Stimulated activated CD4-positive, alpha-beta T cell treated with anti-CD3 and anti-CD28 coated beads, Interleukin-1b, Interleukin-23, amount 100 ng/mL, for 1 hour (primary cell): Measurements from ENCODE around the gene KIF26A.

Experiments
- DNase-seq, 2 donors: peaks; one replicate each; pipeline ENCODE4 v3.0.0-alpha.2; 2020; ENCODE audit warnings: low read depth in 2 of 2

Gene KIF26A

DNA sequence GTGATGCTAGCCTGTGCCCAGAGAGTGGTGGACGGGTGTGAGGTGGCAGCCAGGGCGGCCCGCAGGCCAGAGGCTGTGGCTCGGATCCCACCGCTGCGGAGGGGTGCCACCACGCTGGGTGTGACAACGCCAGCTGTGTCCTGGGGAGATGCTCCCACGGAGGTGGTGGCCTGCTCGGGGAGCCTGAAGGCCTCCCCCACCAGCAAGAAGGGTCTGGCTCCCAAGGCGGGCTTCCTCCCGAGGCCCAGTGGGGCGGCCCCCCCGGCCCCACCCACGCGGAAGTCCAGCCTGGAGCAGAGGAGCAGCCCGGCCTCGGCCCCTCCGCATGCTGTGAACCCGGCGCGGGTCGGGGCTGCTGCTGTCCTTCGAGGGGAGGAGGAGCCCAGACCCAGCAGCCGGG lies 38.2 kb downstream of the KIF26A start:
- no peak for DNase-seq

DNA sequence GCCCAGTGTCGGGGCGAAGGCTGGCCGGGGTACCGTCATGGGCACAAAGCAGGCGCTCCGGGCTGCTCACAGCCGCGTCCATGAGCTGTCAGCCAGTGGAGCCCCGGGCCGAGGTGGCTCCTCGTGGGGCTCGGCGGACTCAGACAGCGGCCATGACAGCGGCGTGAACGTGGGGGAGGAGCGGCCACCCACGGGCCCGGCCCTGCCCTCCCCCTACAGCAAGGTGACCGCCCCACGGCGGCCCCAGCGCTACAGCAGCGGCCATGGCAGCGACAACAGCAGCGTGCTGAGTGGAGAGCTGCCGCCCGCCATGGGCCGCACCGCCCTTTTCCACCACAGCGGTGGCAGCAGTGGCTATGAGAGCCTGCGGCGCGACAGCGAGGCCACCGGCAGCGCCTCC lies 39.0 kb downstream of the KIF26A start:
- DNase-seq: no peak

DNA sequence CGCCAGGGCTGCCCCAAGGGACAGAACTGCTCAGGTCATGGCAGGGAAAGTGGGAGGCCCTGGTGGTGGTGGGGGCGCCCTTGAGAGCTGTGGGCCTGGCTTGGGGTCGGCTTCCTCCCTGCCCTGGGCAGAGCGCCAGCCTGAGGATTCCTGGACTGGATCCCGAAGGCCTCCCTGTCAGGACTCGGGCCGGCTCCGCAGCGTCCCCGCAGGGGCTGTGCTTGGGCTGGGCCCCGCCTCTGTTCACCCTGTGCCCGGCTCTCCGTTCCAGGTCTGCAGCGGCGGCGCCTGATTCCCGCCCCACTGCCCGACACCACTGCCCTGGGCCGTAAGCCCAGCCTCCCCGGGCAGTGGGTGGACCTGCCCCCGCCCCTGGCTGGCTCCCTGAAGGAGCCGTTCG lies 39.9 kb downstream of the KIF26A start:
- no peak for DNase-seq

DNA sequence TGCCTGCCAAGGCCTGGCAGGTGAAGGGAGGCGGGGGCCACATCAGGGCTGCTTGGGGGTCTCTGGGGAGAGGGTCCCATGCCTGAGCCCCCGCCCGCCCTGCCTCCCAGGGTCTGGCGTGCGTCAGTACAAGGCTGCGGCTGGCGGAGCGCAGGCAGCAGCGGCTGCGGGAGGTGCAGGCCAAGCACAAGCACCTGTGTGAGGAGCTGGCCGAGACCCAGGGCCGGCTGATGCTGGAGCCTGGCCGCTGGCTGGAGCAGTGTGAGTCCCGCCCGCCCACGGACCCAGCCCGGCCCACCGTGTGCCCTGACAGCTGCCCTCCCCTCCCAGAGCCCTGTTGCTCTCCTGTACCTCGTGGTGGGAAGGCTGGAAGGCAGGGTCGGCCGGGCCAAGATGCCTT lies 40.7 kb downstream of the KIF26A start:
- DNase-seq: no peak

DNA sequence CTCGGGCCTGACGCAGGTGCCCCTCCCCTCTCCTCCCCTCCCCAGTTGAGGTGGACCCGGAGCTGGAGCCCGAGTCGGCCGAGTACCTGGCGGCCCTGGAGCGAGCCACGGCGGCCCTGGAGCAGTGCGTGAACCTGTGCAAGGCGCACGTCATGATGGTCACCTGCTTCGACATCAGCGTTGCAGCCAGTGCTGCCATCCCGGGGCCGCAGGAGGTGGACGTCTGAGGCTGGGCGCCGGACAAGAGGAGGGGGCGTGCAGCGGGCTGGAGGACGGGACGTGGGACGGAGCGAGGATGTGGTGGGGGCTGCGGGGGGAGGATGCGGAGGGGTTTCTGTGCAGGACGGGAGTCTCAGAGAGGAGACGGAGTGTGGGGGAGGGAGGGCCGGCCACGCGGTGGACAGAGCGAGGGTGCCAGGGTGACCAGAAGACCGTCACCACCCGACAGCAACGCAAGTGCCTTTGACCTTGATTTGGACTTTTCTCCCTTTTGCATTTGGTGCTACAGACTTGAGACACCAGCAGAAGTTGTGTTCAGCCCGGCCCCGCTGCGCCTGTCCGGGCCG lies 41.3 kb downstream of the KIF26A start:
- no peak for DNase-seq

DNA sequence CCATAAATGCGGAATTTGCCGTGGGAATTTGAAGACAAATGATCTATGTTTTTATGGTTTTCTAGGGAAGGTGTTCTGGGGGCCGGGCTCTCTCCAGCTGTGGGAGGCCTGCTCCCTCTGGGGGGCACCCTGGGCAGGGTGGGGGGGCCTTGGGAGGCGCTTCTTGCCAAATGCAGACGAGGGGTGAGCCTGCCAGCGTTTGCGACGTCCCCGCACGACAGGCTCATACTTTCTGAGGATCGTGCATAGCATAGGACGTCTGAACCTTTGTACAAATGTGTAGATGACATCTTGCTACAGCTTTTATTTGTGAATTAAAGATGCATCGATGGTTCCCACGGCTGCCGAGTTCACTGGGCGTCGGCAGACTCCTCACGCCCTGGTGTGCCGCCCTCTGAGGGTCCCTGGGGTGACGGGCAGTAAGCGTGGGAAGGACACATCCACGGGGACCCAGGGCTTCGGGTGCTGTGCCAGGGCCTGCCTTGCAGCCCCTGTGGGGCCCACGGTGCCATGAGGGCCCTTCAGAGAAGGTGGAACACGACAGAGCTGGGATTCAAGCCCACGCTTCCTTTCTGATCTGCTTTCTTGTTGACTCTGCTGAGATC lies 42.3 kb downstream of the KIF26A start:
- no peak for DNase-seq

DNA sequence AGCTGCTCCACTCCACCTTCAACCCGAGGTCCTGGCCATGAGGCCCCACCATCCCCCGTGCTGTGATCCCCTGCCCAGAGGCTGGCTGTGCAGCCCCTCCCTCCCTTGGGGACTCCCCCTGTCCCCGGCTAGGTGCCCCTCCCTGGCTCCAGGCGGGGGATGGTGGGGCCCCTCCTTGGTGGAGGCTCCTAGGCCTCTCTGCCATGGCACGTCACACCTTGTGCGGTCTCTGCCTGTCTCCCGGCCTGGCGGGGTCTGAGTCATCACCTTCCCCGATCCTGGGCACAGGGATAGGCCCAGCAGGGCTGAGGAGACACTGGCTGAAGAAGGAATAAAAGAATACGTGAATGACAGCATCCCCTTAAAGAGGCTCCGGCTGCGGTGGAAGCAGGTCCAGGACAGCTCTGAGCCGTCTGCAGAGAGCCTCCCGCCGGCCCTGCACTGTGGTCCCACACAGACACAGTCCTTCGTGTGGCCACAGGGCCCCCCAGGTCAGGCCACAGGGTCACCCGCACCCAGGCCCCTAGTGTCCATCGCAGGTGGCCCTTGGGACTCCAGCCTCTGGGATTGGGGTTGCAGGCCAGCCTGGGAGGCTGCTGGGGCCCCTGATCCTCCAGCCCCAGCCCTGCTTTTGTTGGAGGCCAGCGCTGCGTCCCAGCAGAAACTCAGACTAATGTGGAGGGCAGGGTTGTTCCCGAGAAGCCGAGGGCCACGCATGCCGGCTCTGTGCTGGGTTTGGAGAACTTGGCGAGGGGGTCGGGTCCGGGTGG lies 43.6 kb downstream of the KIF26A start:
- DNase-seq: no peak

DNA sequence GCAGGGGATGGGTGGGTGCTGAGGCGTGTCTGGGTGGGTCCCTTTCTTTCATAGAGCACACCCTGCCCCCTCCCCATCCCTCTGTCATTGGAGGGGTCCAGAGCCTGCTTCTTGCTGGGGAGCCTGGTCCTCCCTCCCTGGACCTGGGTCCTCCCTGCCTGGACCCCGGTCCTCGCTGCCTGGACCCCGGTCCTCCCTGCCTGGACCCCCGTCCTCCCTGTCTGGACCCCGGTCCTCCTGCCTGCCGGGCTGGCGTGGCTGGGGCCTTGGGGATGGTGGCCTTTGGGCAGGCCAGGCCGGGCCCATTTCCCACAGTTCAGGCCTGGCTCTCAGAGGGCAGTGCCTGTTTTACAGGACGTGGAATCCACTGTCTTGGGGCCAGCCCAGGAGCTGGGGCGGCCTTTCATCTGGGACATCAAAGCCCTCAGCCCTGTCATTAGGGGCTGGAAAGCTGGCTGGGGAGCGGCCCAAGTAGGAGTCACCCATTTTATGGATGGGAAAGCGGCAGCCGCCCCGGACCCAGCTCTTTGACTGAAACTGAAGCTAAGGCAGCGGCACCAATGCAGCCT lies 44.6 kb downstream of the KIF26A start:
- DNase-seq: no peak

DNA sequence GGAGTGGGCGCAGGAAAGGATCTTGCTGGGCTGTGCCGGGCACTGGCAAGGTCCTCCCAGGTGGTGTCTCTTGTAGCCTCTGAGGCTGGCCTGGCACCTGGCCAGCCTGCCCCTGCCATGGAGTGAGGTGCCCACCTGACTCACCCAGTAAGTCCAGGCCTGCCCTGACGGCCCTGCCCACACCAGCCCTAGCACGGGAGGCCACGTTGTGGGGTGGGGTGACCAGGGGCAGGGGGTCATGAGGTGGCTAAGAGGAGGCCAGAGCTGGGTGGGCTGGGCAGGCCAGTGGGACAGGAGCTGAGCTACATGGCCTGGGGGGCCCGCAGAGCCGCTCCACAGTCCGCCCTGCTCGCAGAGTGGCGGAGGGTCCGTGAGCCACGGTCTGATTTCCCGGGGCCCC lies 45.4 kb downstream of the KIF26A start:
- DNase-seq: no peak

DNA sequence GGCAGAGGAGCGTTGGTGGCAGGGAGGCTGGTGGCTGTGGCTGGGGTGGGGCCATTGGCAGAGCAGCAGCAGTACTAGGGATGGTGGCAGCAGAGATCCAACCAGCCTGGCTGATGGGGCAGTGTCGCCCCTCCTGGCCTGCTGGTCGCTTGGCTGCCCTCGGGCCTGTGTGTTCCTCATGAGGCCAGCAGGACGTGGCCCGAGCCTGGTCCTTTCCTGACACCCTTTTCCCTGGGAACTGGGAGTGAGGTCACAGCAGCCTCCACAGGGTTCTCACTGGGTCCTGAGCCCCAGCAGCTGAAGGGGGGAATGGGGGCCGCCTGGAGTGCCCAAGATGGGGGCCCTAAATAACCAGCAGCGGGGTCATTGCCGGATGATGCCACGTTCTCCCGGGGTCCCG lies 46.1 kb downstream of the KIF26A start:
- no peak for DNase-seq

DNA sequence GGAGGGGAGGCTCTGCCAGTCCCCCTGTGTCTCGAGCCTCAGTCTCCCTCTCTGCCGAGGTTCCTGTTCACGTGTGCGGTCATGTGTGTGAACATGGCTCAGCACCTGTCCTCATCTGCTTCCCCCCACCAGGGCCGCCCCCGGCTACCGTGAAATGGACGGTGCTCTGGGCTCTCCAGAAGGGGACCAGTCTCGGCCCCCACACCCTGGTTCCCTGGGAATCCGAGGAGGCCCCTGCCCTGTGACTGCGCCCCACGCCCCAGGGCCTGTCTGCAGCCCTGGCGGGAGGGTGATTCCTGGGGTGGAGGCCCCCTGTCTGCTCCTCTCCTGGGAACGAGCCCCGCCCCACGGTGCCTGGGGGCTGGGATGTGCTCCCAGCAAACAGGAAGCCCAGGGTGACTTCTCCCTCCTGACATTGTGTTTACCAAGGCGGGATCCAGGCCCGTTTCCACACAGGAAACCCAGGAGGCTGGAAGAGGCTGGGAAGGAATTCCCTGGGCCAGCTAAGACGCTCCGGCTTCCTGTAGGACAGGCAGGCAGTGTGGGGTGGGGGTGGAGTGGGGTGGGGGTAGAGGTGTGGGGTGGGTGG lies 46.6 kb downstream of the KIF26A start:
- DNase-seq: no peak

DNA sequence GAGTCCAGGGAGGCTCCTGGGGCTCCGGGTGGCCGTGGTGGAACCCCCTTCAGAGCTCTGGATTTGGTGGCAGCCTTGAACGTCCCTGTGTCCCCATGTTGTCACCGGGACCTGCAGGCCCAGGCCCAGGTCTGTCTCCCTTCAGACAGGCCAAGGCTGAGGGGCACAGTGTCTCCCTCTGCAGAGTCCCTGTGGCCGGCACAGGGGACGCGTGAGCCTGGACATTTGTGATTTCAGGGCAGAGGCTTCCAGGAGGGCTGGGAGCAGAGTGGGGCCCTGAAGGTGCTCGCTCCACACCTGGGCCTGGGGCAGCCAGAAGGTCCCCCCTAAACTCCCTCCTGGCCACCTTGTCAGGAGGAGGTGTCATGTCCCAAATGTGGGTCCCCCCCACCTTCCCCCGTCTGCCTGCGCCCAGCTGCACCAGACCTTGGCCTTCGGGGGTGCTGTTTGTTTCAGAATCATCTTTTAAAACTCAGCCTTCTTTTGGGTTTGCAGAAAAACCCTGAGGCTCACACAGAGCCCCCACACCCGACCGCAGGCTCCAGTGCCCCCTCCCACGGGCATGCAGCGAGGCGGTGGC lies 47.6 kb downstream of the KIF26A start:
- DNase-seq: no peak

DNA sequence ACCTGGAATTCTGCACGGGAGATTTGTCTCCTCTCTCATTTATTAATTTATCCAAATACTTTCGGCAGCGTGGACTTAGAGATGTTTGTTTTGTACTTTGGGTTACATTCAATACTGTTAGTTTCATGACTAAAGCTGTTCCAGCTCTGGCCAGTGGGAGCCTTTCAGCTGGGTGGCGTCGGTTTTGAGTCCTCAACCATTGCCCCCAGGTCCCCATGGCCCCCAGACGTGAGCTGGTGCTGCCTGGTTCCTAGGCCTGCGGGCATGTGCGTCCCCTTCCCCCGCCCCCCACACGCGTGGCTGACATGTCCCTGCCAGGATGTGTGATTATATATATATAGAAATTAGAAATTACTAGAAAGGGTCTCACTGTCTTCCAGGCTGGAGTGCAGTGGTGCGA lies 48.2 kb downstream of the KIF26A start:
- DNase-seq: no peak

DNA sequence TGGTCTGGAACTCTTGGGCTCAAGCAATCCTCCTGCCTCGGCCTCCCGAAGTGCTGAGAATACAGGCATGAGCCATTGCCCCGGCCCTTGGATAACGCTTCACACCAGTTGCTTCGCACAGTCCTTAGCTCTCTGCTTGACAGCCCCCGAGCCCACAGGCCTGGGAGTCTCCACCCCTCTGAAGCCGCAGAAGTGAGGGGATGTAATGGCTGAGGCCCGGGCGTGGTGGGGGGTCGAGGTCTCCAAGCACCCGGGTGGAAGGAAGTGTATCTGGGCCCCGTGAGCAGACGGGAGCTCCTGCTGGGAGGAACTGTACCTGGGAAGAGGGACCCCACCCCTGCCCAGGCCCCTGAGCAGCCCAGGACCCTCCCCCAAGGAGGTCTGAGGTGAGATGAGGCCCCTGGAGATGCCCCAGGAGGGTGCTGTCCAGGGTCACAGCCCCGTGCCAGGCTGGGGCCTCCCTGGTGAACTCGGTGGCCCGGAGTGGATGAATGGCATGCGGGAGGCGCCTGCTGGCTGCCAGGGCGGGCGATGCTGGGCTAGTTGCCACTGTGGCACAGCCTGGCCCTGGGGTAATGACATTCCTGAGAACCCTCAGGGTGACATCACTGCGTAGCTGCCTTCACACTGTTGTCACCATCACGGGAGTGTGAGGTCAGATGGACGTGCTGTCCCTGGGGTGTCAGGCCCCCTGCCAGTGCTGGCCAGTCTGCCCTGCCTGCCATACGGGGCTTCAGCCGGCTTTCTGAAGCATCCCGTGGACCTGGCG lies 48.9 kb downstream of the KIF26A start:
- DNase-seq: no peak

DNA sequence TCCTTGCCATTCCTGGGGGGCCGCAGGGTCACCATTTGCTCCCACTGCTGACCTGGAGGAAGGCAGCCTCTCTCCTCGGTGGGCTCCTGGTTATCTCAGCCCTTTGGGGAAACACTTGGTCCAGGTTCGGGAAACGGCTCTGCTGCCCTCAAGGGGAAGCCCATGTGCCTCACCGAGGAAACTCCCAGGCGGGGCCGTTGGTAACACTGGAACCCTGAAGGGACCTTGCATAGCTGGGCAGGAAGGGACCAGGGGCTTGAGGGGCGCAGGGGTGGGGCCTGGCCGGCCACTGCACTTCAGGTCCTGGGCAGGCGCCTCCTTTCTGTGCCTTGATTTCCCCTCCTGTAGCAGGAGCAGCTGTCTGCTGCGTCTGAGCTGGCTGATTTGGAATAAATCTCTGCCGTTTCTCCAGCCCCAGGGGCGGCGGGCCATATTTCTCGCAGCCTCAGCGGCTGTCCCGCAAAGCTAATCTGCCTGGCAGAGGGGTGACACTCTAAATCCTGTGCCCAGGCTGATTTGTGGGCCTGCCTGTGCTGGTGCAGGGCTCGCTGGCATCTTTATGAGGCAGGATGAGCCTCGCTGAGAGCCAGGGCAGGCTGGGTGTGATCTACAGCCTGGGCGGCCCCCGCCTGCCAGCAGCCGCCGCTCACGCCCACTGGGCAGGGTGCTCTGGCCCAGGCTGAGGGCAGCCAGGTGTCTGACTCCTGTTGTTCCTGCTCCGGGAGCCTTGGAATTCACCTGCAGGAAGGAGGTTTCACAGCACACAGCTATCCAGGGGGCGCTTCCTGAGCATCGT lies 49.7 kb downstream of the KIF26A start:
- DNase-seq: no peak

DNA sequence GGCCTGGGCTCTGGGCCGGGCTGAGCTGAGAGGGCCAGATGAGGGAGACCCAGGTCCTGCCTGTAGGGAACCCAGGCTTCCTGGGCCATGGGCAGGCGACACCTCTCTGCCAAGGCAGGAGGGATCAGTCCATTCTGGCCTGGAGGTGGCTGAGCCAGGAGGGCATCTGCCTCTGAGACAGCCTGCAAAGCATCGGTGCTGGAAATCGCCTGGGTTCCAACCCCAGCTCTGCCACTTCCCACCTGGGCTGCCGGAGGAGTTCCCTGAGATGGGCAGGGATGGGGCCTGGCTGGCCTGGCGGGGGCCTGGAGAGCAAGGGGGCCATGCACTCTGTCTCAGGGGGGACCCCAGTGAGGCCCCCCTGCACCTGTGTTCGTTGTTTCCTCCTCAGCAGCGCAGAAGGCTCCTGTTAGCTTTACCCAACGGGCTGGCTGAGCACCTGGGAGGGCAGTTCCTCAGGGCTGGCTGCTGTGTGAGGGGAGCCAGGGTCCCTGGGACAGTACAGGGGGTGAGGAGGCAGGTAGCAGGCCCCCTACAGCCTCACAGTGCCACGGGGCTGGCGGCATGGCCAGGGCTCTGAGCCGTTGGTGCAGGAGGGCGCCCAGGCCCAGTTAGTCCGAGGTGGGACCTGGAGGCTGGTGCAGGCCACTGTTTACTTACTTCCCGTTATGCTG lies 50.5 kb downstream of the KIF26A start:
- DNase-seq: no peak

DNA sequence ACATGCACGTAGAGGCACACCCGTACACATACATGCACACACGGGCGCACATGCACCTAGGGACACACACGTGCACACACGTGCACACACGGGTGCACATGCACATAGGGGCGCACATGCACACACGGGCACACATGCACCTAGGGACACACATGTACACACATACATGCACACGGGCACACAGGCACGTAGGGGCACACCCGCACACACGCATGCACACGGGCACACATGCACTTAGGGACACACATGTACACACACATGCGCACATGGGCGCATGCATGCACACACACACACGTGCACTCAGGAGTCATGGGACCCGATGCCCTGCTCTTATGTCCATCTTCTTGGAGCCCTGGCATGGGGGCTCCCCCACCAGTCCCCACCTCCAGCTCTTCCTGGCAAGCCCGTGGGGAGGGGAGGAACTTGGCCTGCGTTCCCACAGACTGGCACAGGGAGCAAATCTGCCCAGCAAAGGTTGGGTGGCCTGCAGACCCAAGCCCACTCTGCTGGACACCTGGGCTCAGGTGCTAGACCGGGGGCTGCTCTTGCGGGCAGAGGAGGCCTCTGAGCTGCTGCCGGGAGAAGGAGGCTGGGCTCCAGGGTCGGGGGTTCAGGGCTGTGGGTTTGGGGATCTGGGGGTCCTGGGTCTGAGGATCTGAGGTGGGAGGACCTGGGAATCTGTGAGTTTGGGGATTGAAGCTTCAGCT lies 51.4 kb downstream of the KIF26A start:
- DNase-seq: no peak

DNA sequence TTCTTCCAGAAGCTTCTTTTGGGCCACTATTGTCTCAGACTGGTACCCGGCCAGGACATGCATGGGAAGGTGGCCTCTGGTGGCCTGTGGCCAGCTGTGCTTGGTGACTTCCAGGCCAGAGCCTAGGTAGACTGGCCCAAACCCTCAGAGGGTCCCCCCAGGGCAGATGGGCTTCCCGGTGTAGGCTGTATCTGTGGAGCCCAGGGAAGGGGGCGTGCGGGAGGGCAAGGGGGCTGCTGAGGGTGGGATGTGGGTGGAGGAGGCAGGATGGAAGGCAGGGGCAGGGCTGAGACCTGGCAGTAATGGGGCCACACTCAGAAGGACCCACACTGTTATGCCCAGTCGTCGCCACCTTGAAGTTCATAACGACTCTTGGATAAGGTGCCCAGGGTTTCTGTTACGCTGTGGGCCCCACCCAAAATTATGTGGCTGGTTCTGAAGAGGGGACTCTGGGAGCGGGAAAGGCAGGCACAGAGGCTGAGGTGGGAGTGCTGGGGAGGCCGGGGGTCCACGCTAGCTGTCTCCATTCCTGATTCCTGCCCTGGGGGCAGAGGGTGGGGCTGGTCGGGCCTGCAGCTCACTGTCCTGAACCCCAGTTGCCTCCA lies 52.1 kb downstream of the KIF26A start:
- no peak for DNase-seq

DNA sequence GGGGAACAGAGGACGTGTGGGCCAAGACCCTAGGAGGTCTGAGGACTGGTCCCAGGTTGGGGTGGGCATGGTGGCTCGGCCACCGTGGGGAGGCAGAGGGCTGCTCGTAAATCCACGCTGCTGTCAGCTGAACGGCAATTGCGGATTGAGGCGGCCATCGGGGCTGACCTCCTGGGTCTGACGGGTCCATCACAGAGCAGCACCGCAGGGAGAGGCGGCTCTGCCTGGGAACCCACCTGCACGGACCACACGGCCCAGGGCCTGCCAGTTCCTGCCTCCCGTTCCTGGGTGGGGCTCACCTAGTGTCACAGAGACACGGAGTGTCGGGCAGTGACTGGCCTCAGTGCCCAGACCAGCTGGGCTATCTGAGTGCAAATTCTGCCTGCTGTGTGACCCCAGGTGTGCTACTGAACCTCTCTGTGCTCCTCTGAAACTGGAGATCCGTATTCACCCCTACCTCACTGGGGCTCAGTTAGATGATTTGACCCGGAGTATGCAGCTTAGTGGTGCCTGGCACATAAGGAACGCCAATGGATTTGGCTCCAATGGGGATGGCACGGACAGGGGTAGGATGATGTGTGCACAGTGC lies 53.1 kb downstream of the KIF26A start:
- no peak for DNase-seq
